Lower leg skin (tissue), 3 donors: ENCODE results near the gene SLC40A1.

ENCODE experiments used
- POLR2A ChIP-seq, 2 donors: fragments of 450-650 bp; IDR thresholded peaks; one replicate each; pipeline ENCODE4 v1.6.1; 2016 to 2017; ENCODE audit warnings: antibody characterized with exemption in 2 of 2, mild to moderate bottlenecking in 1 of 2, moderate library complexity in 1 of 2
- TF ChIP-seq, protein P1 (sequence below), 3 donors: fragments of 450-650 bp; IDR thresholded peaks; one replicate each; pipeline ENCODE4 v1.5.1; 2016; ENCODE audit warnings: antibody characterized with exemption in 3 of 3, mild to moderate bottlenecking in 3 of 3, moderate library complexity in 2 of 3

DNA sequence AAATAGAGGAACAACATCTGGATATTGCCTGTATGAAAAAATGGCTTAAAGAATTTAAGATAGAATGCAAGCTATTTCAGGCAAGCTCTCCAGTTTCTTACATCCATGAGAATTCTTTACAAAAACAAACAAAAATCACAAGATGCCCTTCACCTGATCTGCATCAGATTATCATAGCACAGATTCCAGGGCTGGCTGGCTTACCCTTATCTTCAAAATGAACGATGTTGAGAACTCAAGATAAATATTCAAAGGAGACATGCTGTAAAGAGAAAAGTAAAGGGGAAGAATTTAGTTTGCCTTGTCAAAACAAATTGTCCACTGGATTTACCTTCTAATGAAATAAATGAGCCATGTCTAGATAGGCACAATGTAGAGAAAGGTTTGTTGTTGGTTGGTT, 18.7 kb upstream of the SLC40A1 start:
- TF ChIP-seq, protein P1, sequence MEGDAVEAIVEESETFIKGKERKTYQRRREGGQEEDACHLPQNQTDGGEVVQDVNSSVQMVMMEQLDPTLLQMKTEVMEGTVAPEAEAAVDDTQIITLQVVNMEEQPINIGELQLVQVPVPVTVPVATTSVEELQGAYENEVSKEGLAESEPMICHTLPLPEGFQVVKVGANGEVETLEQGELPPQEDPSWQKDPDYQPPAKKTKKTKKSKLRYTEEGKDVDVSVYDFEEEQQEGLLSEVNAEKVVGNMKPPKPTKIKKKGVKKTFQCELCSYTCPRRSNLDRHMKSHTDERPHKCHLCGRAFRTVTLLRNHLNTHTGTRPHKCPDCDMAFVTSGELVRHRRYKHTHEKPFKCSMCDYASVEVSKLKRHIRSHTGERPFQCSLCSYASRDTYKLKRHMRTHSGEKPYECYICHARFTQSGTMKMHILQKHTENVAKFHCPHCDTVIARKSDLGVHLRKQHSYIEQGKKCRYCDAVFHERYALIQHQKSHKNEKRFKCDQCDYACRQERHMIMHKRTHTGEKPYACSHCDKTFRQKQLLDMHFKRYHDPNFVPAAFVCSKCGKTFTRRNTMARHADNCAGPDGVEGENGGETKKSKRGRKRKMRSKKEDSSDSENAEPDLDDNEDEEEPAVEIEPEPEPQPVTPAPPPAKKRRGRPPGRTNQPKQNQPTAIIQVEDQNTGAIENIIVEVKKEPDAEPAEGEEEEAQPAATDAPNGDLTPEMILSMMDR (IDR thresholded peaks at IDR 0.05) = no peak
- no peak for TF ChIP-seq POLR2A (IDR thresholded peaks at IDR 0.05)
